Esophagus (tissue), 2 donors: Measurements from ENCODE around the gene AOAH. TPM values are rescaled to one million over a fixed set of nuclear protein-coding genes. Genes with fewer than 3 reads are reported as not detected.

Experiments used
- H3K27ac ChIP-seq, 2 donors: one replicate each; pipeline ENCODE4 v1.5.1; 2013; ENCODE audit warnings: low read depth in 2 of 2, mild to moderate bottlenecking in 2 of 2, inconsistent platforms in 1 of 2, low read length in 1 of 2, moderate library complexity in 1 of 2
- H3K27me3 ChIP-seq, 2 donors: one replicate each; pipeline ENCODE4 v1.6.1; 2013; ENCODE audit warnings: low read length in 2 of 2, control low read depth in 1 of 2, mild to moderate bottlenecking in 1 of 2; ENCODE audit not compliant: insufficient read depth in 2 of 2, control insufficient read depth in 1 of 2
- H3K36me3 ChIP-seq, 2 donors: one replicate each; pipeline ENCODE4 v1.6.1; 2013; ENCODE audit warnings: low read length in 1 of 2; ENCODE audit not compliant: control insufficient read depth in 2 of 2, insufficient read depth in 2 of 2
- H3K4me1 ChIP-seq, 2 donors: one replicate each; pipeline ENCODE4 v1.6.1; 2013; ENCODE audit warnings: low read length in 1 of 2; ENCODE audit not compliant: control insufficient read depth in 2 of 2, insufficient read depth in 2 of 2
- H3K4me3 ChIP-seq, 2 donors: one replicate each; pipeline ENCODE4 v1.5.1; 2013; ENCODE audit warnings: low read length in 2 of 2, mild to moderate bottlenecking in 2 of 2, low read depth in 1 of 2, moderate library complexity in 1 of 2
- H3K9me3 ChIP-seq, 2 donors: one replicate each; pipeline ENCODE4 v1.6.1; 2013; ENCODE audit warnings: mild to moderate bottlenecking in 2 of 2, low read depth in 1 of 2, low read length in 1 of 2, moderate library complexity in 1 of 2; ENCODE audit not compliant: control insufficient read depth in 2 of 2, insufficient read depth in 1 of 2
- WGBS, 2 donors: extraction: QIAGEN DNeasy Blood & Tissue Kit; methylation state at CpG; one replicate each; pipeline ENCODE4 v1.1.7; 2013; 5-methylcytosine and 5-hydroxymethylcytosine counted together
- polyA plus RNA-seq, 2 donors: library from polyadenylated mRNA; stranded (reverse); fragments of 200-250 nt; gene quantifications; one replicate each; pipeline ENCODE4 v1.2.3, GENCODE V29; 2013
- donor health status: healthy with polysubstance abuse.
- donor health status: Bipolar disorder and iron deficiency.

The AOAH gene
- polyA plus RNA-seq, 2 donors = 0.71 to 1.7 TPM

DNA sequence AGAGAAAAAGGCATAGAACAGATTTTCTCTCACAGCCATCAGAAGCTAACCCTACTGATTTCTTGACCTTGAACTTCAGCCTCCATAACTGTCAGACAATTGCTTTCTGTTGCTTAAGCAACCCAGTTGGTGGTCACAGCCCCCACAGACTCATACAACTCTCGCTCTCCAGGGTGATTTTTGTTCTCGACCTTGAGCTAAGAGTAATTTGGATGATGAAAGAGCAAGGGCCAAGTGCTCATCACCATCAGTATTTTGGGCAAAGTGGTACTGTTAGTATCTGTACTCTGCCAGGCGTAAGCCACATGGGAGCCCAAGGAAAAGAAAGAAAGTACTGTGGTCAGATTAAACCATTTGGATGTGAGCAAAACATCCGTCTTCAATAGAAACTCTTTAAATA, 81.9 kb downstream of the AOAH start:
- H3K36me3 ChIP-seq = no peaks in the 10 kb centered on the region
- no peak overlapping the region for H3K27ac ChIP-seq
- no peaks in the 10 kb centered on the region for H3K27me3 ChIP-seq
- WGBS, 2 donors = 93 to 96% methylated on average over 4 of the region's 4 CpGs
- H3K4me1 ChIP-seq = peaks cover 0 to 3% of the 10 kb centered on the region in 2 donors
- H3K4me3 ChIP-seq = no peak overlapping the region
- H3K9me3 ChIP-seq = no peaks in the 10 kb centered on the region

GRCh38 chr7:36642010-36642409, 82.3 kb downstream of the AOAH start:
- no peaks in the 10 kb centered on the region for H3K36me3 ChIP-seq
- no peak overlapping the region for H3K27ac ChIP-seq
- H3K9me3 ChIP-seq = no peaks in the 10 kb centered on the region
- H3K4me1 ChIP-seq = peaks cover 0 to 3% of the 10 kb centered on the region in 2 donors
- 96% methylated on average over 3 of the region's 3 CpGs for WGBS, 2 donors
- no peaks in the 10 kb centered on the region for H3K27me3 ChIP-seq
- no peak overlapping the region for H3K4me3 ChIP-seq

DNA sequence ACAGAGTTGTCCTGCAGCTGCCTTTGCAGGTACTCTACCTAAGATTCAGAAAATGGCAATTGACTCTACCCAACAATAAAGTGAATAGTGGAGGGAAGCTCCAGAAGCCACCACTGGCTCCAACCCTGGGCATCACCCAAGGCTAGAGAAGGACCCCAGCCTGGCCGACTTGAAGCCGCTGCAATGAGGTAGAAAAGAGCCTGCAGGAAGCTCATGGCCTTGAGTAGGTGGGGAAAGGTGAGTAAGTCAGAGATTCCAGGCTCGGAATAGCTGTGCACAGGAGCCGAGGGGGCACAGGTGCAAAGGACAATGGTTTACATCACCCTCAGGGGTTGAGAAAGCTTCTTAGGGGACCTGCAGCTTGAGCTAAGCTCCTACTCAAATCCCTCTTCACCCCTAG, 83.6 kb downstream of the AOAH start:
- no peak overlapping the region for H3K4me3 ChIP-seq
- no peaks in the 10 kb centered on the region for H3K36me3 ChIP-seq
- peaks cover 0 to 3% of the 10 kb centered on the region in 2 donors for H3K4me1 ChIP-seq
- no peaks in the 10 kb centered on the region for H3K9me3 ChIP-seq
- 66 to 86% methylated on average over 4 of the region's 4 CpGs for WGBS, 2 donors
- no peak overlapping the region for H3K27ac ChIP-seq
- H3K27me3 ChIP-seq = no peaks in the 10 kb centered on the region

- Histone ChIP-seq H3K27me3 (no peaks in the 10 kb centered on the region), H3K36me3 (no peaks in the 10 kb centered on the region), H3K27ac (no peak overlapping the region), H3K9me3 (no peaks in the 10 kb centered on the region), H3K4me3 (no peak overlapping the region), H3K4me1 (no peaks in the 10 kb centered on the region)
- WGBS, 2 donors = 65 to 67% methylated on average over 8 of the region's 8 CpGs
These were observed 84.5 kb downstream of the AOAH start for GRCh38 chr7:36639826-36640225.

- H3K27ac ChIP-seq = no peak overlapping the region
- no peaks in the 10 kb centered on the region for H3K27me3 ChIP-seq
- H3K4me3 ChIP-seq = no peak overlapping the region
- H3K4me1 ChIP-seq = no peaks in the 10 kb centered on the region
- no peaks in the 10 kb centered on the region for H3K9me3 ChIP-seq
- 68 to 86% methylated on average over 3 of the region's 3 CpGs for WGBS, 2 donors
- H3K36me3 ChIP-seq = no peaks in the 10 kb centered on the region
These were observed 85.6 kb downstream of the AOAH start for GRCh38 chr7:36638586-36639263.

GRCh38 chr7:36638140-36638539, 86.2 kb downstream of the AOAH start:
- Histone ChIP-seq H3K27me3 (no peaks in the 10 kb centered on the region), H3K27ac (no peak overlapping the region), H3K36me3 (no peaks in the 10 kb centered on the region), H3K4me3 (no peak overlapping the region), H3K4me1 (no peaks in the 10 kb centered on the region), H3K9me3 (no peaks in the 10 kb centered on the region)
- 86 to 92% methylated on average over 5 of the region's 5 CpGs for WGBS, 2 donors

DNA sequence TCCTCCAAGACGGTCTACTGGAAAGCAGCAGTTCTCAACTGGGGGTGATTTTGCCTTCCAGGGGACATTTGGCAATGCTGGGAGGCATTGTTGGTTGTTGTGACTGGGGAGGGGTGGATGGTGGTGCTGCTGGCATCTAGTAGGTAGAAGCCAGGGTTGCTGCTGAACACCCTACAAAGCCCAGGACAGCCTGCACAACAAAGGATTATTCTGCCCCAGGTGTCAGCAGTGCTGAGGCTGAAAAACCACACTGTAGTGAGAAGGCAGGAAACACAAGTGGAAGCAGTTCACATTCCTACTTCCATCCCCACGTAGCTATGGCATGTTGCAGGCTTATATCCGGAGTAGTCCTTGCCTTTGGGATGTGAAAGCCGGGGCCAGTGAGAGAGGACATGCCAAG, 86.9 kb downstream of the AOAH start:
- H3K9me3 ChIP-seq = no peaks in the 10 kb centered on the region
- H3K4me1 ChIP-seq = no peaks in the 10 kb centered on the region
- no peak overlapping the region for H3K27ac ChIP-seq
- H3K27me3 ChIP-seq = no peaks in the 10 kb centered on the region
- no peaks in the 10 kb centered on the region for H3K36me3 ChIP-seq
- 76 to 80% methylated on average over 4 of the region's 4 CpGs for WGBS, 2 donors
- H3K4me3 ChIP-seq = no peak overlapping the region

GRCh38 chr7:36636126-36636525, 88.2 kb downstream of the AOAH start:
- Histone ChIP-seq H3K27ac (no peak overlapping the region), H3K4me3 (no peak overlapping the region), H3K4me1 (no peaks in the 10 kb centered on the region), H3K27me3 (no peaks in the 10 kb centered on the region), H3K9me3 (no peaks in the 10 kb centered on the region), H3K36me3 (no peaks in the 10 kb centered on the region)
- 60 to 73% methylated on average over 5 of the region's 5 CpGs for WGBS, 2 donors

GRCh38 chr7:36635091-36635490, 89.2 kb downstream of the AOAH start:
- H3K27ac ChIP-seq = no peak overlapping the region
- H3K27me3 ChIP-seq = no peaks in the 10 kb centered on the region
- H3K36me3 ChIP-seq = no peaks in the 10 kb centered on the region
- 75 to 83% methylated on average over 3 of the region's 3 CpGs for WGBS, 2 donors
- no peaks in the 10 kb centered on the region for H3K4me1 ChIP-seq
- H3K4me3 ChIP-seq = no peak overlapping the region
- no peaks in the 10 kb centered on the region for H3K9me3 ChIP-seq

DNA sequence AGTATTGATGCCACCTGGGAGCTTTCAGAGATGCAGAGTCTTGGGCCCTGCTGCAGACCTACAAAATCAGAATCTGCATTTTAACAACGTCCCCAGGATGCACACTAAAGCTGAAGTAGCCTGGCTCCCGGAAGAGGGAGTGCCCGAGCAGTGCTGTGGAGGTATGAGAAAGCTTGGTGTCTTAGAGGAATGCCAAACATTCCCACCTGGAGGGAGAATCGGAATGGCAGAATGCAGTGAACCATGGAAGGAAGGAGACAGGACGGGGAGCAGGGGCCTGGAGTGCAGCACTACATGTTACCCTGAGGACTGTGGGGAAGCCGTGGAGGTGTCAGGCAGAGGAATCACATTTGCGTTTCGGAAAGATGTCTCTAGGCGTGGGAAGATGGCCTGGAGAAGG, 90.9 kb downstream of the AOAH start:
- no peak overlapping the region for H3K27ac ChIP-seq
- H3K4me1 ChIP-seq = no peaks in the 10 kb centered on the region
- H3K9me3 ChIP-seq = no peaks in the 10 kb centered on the region
- WGBS, 2 donors = 93% methylated on average over 9 of the region's 9 CpGs
- no peaks in the 10 kb centered on the region for H3K36me3 ChIP-seq
- no peak overlapping the region for H3K4me3 ChIP-seq
- H3K27me3 ChIP-seq = no peaks in the 10 kb centered on the region
